Tibial artery (tissue), 4 donors: ENCODE data around the gene STEEP1.
A peak's percentile ranks its signal among the peaks of the same experiment; 100 is the strongest.

Experiments used
- DNase-seq, 2 donors: peaks; one replicate each; pipeline ENCODE4 v3.0.0-alpha.2; 2019
- H3K27ac ChIP-seq, 2 donors: fragments of 200-600 bp; sonication (generic) in 1 of 2; 1 replicate in 1 of 2; 2 replicates in 1 of 2; pipeline ENCODE4 v1.5.1; 2018 to 2019; ENCODE audit warnings: mild to moderate bottlenecking in 1 of 2
- H3K27me3 ChIP-seq, 2 donors: fragments of 200-600 bp; sonication (generic) in 1 of 2; one replicate each; pipeline versions ENCODE4 v1.5.1 to v1.6.0; 2016 to 2019
- H3K36me3 ChIP-seq, 3 donors: fragments of 200-600 bp; sonication (generic) in 2 of 3; one replicate each; pipeline ENCODE4 v1.5.1; 2016 to 2019; ENCODE audit warnings: mild to moderate bottlenecking in 2 of 3
- H3K4me1 ChIP-seq, 4 donors: fragments of 200-600 bp; sonication (generic) in 2 of 4; 1 replicate in 3 of 4; 2 replicates in 1 of 4; pipeline ENCODE4 v1.5.1; 2016 to 2019
- H3K4me3 ChIP-seq, 2 donors: fragments of 200-600 bp; sonication (generic) in 1 of 2; 1 replicate in 1 of 2; 2 replicates in 1 of 2; pipeline ENCODE4 v1.5.1; 2018 to 2019; ENCODE audit warnings: mild to moderate bottlenecking in 2 of 2
- H3K9me3 ChIP-seq, 3 donors: fragments of 200-600 bp; sonication (generic) in 1 of 3; one replicate each; pipeline ENCODE4 v1.5.1; 2016 to 2019
- CTCF ChIP-seq, 2 experiments: fragments of 200-600 bp in 1 of 2; fragments of 450-650 bp in 1 of 2; IDR thresholded peaks; one replicate each; pipeline ENCODE4 v1.5.1; 2017 to 2019; ENCODE audit warnings: antibody characterized with exemption in 2 of 2, mild to moderate bottlenecking in 1 of 2, moderate library complexity in 1 of 2
- intact Hi-C: fragments of 100-400 bp; cut with DNase I; formaldehyde crosslinking; loops from one replicate; pipeline ENCODE4 v1.15.0; 2023; ENCODE audit warnings: low total_unique reads

The STEEP1 gene

GRCh38 chrX:119523664-119524184 lies 41.5 kb downstream of the STEEP1 start:
- Histone ChIP-seq H3K27ac (no peak overlapping the region), H3K4me3 (no peak overlapping the region), H3K27me3 (no peaks in the 10 kb centered on the region), H3K4me1 (no peaks in the 10 kb centered on the region), H3K36me3 (no peaks in the 10 kb centered on the region), H3K9me3 (no peaks in the 10 kb centered on the region)
- intact Hi-C loops, result no loop called here
- no peak for DNase-seq
- TF ChIP-seq CTCF (IDR thresholded peaks at IDR 0.05), result no peak

- no peak overlapping the region for H3K27ac ChIP-seq
- H3K27me3 ChIP-seq, result no peaks in the 10 kb centered on the region
- H3K4me1 ChIP-seq, result no peaks in the 10 kb centered on the region
- no peak for DNase-seq
- intact Hi-C loops, result no loop called here
- H3K4me3 ChIP-seq, result no peak overlapping the region
- TF ChIP-seq CTCF (IDR thresholded peaks at IDR 0.05), result no peak
- no peaks in the 10 kb centered on the region for H3K36me3 ChIP-seq
- H3K9me3 ChIP-seq, result no peaks in the 10 kb centered on the region
Observed at GRCh38 chrX:119521246-119521645, 44.0 kb downstream of the STEEP1 start.

GRCh38 chrX:119518371-119518770 lies 46.8 kb downstream of the STEEP1 start:
- intact Hi-C loops, result loop anchor here (10.0 kb wide), 1 partner anchor 56 kb away; the partner anchor contains the start of gene UBE2A
- no peak for TF ChIP-seq CTCF (IDR thresholded peaks at IDR 0.05)
- no peak overlapping the region for H3K27ac ChIP-seq
- H3K4me3 ChIP-seq, result no peak overlapping the region
- H3K36me3 ChIP-seq, result no peaks in the 10 kb centered on the region
- no peak for DNase-seq
- H3K9me3 ChIP-seq, result no peaks in the 10 kb centered on the region
- H3K27me3 ChIP-seq, result no peaks in the 10 kb centered on the region
- H3K4me1 ChIP-seq, result no peaks in the 10 kb centered on the region

- intact Hi-C loops, result loop anchor here (10.0 kb wide), 1 partner anchor 59 kb away; the partner anchor contains the start of gene UBE2A
Observed at GRCh38 chrX:119516157-119516702, 49.0 kb downstream of the STEEP1 start.

GRCh38 chrX:119512146-119512800 lies 52.9 kb downstream of the STEEP1 start:
- intact Hi-C loops, result loop anchor here (10.0 kb wide), 1 partner anchor 63 kb away; the partner anchor contains the start of gene UBE2A
- H3K27ac ChIP-seq, result peak overlapping the region in 1 of 2 donors; percentile 22
- TF ChIP-seq CTCF (IDR thresholded peaks at IDR 0.05), result peak; percentile 66 to 67
- no peaks in the 10 kb centered on the region for H3K27me3 ChIP-seq
- peak; percentile 29 to 71 for DNase-seq
- H3K4me1 ChIP-seq, result peaks cover 0 to 5% (median 2%) of the 10 kb centered on the region in 4 donors
- no peak overlapping the region for H3K4me3 ChIP-seq
- H3K36me3 ChIP-seq, result no peaks in the 10 kb centered on the region
- no peaks in the 10 kb centered on the region for H3K9me3 ChIP-seq

More at GRCh38 chrX:119516157-119516702, 49.0 kb downstream of the STEEP1 start:
- H3K27ac ChIP-seq, result no peak overlapping the region
- DNase-seq, result no peak
- peak; percentile 65 to 67 for TF ChIP-seq CTCF (IDR thresholded peaks at IDR 0.05)
- H3K9me3 ChIP-seq, result no peaks in the 10 kb centered on the region
- peaks cover 0 to 5% (median 0%) of the 10 kb centered on the region in 4 donors for H3K4me1 ChIP-seq
- H3K4me3 ChIP-seq, result no peak overlapping the region
- H3K27me3 ChIP-seq, result no peaks in the 10 kb centered on the region
- no peaks in the 10 kb centered on the region for H3K36me3 ChIP-seq
